Astrocyte (in vitro differentiated cells and primary cell): ENCODE measurements around the gene MACC1. TPM values are rescaled to one million over a fixed set of nuclear protein-coding genes. Genes with fewer than 3 reads are reported as not detected.
A peak's percentile ranks its signal among the peaks of the same experiment; 100 is the strongest.

ENCODE experiments used
- DNase-seq: peaks from one replicate; pipeline ENCODE4 v3.0.0-alpha.2; 2010; ENCODE audit warnings: low read depth
- FAIRE-seq: peaks from 2 replicates; lab custom pipeline; 2011; peaks lifted over from hg19 to GRCh38; lab: Jason Lieb, UNC
- H2AFZ ChIP-seq: 2 replicates; pipeline ENCODE4 v1.6.0; 2012; ENCODE audit warnings: low read depth, low read length, inconsistent platforms
- H3K27ac ChIP-seq: 2 replicates; pipeline ENCODE4 v1.5.1; 2011; ENCODE audit warnings: low read depth, low read length, inconsistent platforms
- H3K27me3 ChIP-seq: 2 replicates; pipeline ENCODE4 v1.6.0; 2011; ENCODE audit warnings: low read length, inconsistent platforms; ENCODE audit not compliant: insufficient read depth
- H3K36me3 ChIP-seq: 2 replicates; pipeline ENCODE4 v1.5.1; 2011; ENCODE audit warnings: low read length, inconsistent platforms; ENCODE audit not compliant: insufficient read depth
- H3K4me1 ChIP-seq: 2 replicates; pipeline ENCODE4 v1.5.1; 2011; ENCODE audit warnings: low read length, inconsistent platforms; ENCODE audit not compliant: insufficient read depth
- H3K4me2 ChIP-seq: 2 replicates; pipeline ENCODE4 v1.6.0; 2012; ENCODE audit warnings: low read length, inconsistent platforms
- H3K4me3 ChIP-seq: 2 replicates; pipeline ENCODE4 v1.5.1; 2011; ENCODE audit warnings: low read depth, mild to moderate bottlenecking, low read length, inconsistent platforms; ENCODE audit not compliant: insufficient read depth
- H3K79me2 ChIP-seq: 2 replicates; pipeline ENCODE4 v1.6.0; 2012; ENCODE audit warnings: mild to moderate bottlenecking, low read length, inconsistent platforms; ENCODE audit not compliant: insufficient read depth
- H3K9ac ChIP-seq: 2 replicates; pipeline ENCODE4 v1.6.0; 2012; ENCODE audit warnings: mild to moderate bottlenecking, low read length, inconsistent platforms
- H3K9me3 ChIP-seq: 2 replicates; pipeline ENCODE4 v1.5.1; 2012; ENCODE audit warnings: low read depth, mild to moderate bottlenecking, low read length, inconsistent platforms; ENCODE audit not compliant: insufficient read depth
- H4K20me1 ChIP-seq: 2 replicates; pipeline ENCODE4 v1.6.0; 2012; ENCODE audit warnings: low read length, inconsistent platforms; ENCODE audit not compliant: insufficient read depth
- H3K27ac Mint-ChIP-seq: one replicate; pipeline ENCODE4 v1.8.0; 2021; ENCODE audit warnings: mild to moderate bottlenecking, mixed read lengths; ENCODE audit not compliant: unreplicated experiment
- H3K27me3 Mint-ChIP-seq: one replicate; pipeline ENCODE4 v1.8.0; 2021; ENCODE audit warnings: low read depth, mixed read lengths; ENCODE audit not compliant: unreplicated experiment
- H3K36me3 Mint-ChIP-seq: one replicate; pipeline ENCODE4 v1.8.0; 2021; ENCODE audit warnings: low read depth, mixed read lengths; ENCODE audit not compliant: unreplicated experiment
- H3K4me1 Mint-ChIP-seq: one replicate; pipeline ENCODE4 v1.8.0; 2021; ENCODE audit warnings: low read depth, mixed read lengths; ENCODE audit not compliant: unreplicated experiment
- H3K4me3 Mint-ChIP-seq: one replicate; pipeline ENCODE4 v1.8.0; 2021; ENCODE audit warnings: mild to moderate bottlenecking, moderate library complexity, mixed read lengths; ENCODE audit not compliant: unreplicated experiment
- H3K9me3 Mint-ChIP-seq: one replicate; pipeline ENCODE4 v1.8.0; 2021; ENCODE audit warnings: mild to moderate bottlenecking, mixed read lengths; ENCODE audit not compliant: unreplicated experiment
- CTCF ChIP-seq: IDR thresholded peaks from 2 replicates; pipeline ENCODE4 v1.5.1; 2011; ENCODE audit warnings: low read depth, mild to moderate bottlenecking, inconsistent platforms, low read length, moderate library complexity; ENCODE audit not compliant: insufficient read depth
- EZH2 ChIP-seq: IDR thresholded peaks from 2 replicates; pipeline ENCODE4 v1.6.1; 2012; ENCODE audit warnings: mild to moderate bottlenecking, low read length, inconsistent platforms; ENCODE audit not compliant: insufficient read depth
- total RNA-seq: library from RNA; stranded (reverse); gene quantifications from 2 replicates; pipeline ENCODE4 v1.2.1, GENCODE V29; 2021

The MACC1 gene
- total RNA-seq, 1 donor from 2014 or later: 2.0 TPM

GRCh38 chr7:20240080-20240926, 23.1 kb upstream of the MACC1 start:
- peaks cover 42% of the 10 kb centered on the region for H3K4me1 Mint-ChIP-seq
- Histone ChIP-seq H3K27me3 (no peaks in the 10 kb centered on the region), H3K9me3 (no peaks in the 10 kb centered on the region), H3K9ac (peak overlapping the region; percentile 57), H3K4me3 (no peak overlapping the region), H3K4me1 (peaks cover 33% of the 10 kb centered on the region), H3K79me2 (no peaks in the 10 kb centered on the region), H3K36me3 (no peaks in the 10 kb centered on the region), H3K27ac (peak overlapping the region; percentile 82), H2AFZ (no peak overlapping the region), H3K4me2 (peak overlapping the region; percentile 51), H4K20me1 (no peaks in the 10 kb centered on the region)
- H3K36me3 Mint-ChIP-seq: no peaks in the 10 kb centered on the region
- no peaks in the 10 kb centered on the region for H3K27me3 Mint-ChIP-seq
- H3K4me3 Mint-ChIP-seq: no peak overlapping the region
- FAIRE-seq (peak; percentile 50), DNase-seq (peak; percentile 42)
- TF ChIP-seq CTCF (no peak), EZH2 (no peak)
- H3K9me3 Mint-ChIP-seq: no peaks in the 10 kb centered on the region
- no peak overlapping the region for H3K27ac Mint-ChIP-seq

GRCh38 chr7:20238754-20239324, 21.7 kb upstream of the MACC1 start:
- H3K4me1 Mint-ChIP-seq: peaks cover 49% of the 10 kb centered on the region
- Histone ChIP-seq H3K4me3 (no peak overlapping the region), H3K27me3 (no peaks in the 10 kb centered on the region), H3K36me3 (no peaks in the 10 kb centered on the region), H3K4me1 (peaks cover 33% of the 10 kb centered on the region), H3K4me2 (no peak overlapping the region), H3K9ac (no peak overlapping the region), H3K27ac (no peak overlapping the region), H4K20me1 (no peaks in the 10 kb centered on the region), H3K9me3 (no peaks in the 10 kb centered on the region), H3K79me2 (no peaks in the 10 kb centered on the region), H2AFZ (peak overlapping the region; percentile 12)
- DNase-seq: peak; percentile 73
- no peak for FAIRE-seq
- no peak overlapping the region for H3K4me3 Mint-ChIP-seq
- TF ChIP-seq EZH2 (no peak), CTCF (no peak)
- peaks cover 2% of the 10 kb centered on the region for H3K27me3 Mint-ChIP-seq
- H3K36me3 Mint-ChIP-seq: no peaks in the 10 kb centered on the region
- no peaks in the 10 kb centered on the region for H3K9me3 Mint-ChIP-seq
- no peak overlapping the region for H3K27ac Mint-ChIP-seq
